Fibroblast of skin of back (primary cell): ENCODE results near the gene PDZK1IP1.
"Not testable (repeated sequence)": the region's sequence is repeated elsewhere in the genome, so short reads cannot be mapped to it uniquely, and the experiment has no call there.

Source experiments
- DNase-seq: peaks from one replicate; pipeline ENCODE4 v3.0.0-alpha.2; 2013

The PDZK1IP1 gene

GRCh38 chr1:47195981-47196380 lies 6.1 kb upstream of the PDZK1IP1 start:
- DNase-seq: not testable (repeated sequence)

- no peak for DNase-seq
Measured at GRCh38 chr1:47194311-47194710, 4.5 kb upstream of the PDZK1IP1 start.

GRCh38 chr1:47193496-47193895 lies 3.7 kb upstream of the PDZK1IP1 start:
- DNase-seq: not testable (repeated sequence)

- DNase-seq: peak; percentile 60
Measured at GRCh38 chr1:47192458-47193384, 2.9 kb upstream of the PDZK1IP1 start.

- DNase-seq: no peak
Measured at GRCh38 chr1:47191940-47192457, 2.2 kb upstream of the PDZK1IP1 start.

- DNase-seq: no peak
Measured at GRCh38 chr1:47190857-47191256, 1.0 kb upstream of the PDZK1IP1 start.

- DNase-seq: no peak
Measured at GRCh38 chr1:47190509-47190855, 646 bp upstream of the PDZK1IP1 start.

GRCh38 chr1:47188791-47189785 lies 748 bp downstream of the PDZK1IP1 start:
- DNase-seq: no peak

- DNase-seq: no peak
Measured at GRCh38 chr1:47187926-47188250, 1.9 kb downstream of the PDZK1IP1 start.

GRCh38 chr1:47187231-47187925 lies 2.5 kb downstream of the PDZK1IP1 start:
- no peak for DNase-seq

GRCh38 chr1:47186267-47187185 lies 3.3 kb downstream of the PDZK1IP1 start:
- no peak for DNase-seq

GRCh38 chr1:47184822-47185677 lies 4.8 kb downstream of the PDZK1IP1 start:
- DNase-seq: no peak

GRCh38 chr1:47184090-47184821 lies 5.6 kb downstream of the PDZK1IP1 start:
- DNase-seq: no peak

- no peak for DNase-seq
Measured at GRCh38 chr1:47183308-47184089, 6.3 kb downstream of the PDZK1IP1 start.

GRCh38 chr1:47182676-47183235 lies 7.1 kb downstream of the PDZK1IP1 start:
- no peak for DNase-seq

GRCh38 chr1:47181955-47182675 lies 7.7 kb downstream of the PDZK1IP1 start:
- peak; percentile 15 for DNase-seq

GRCh38 chr1:47181095-47181954 lies 8.5 kb downstream of the PDZK1IP1 start:
- DNase-seq: no peak
